Activated CD4-positive, alpha-beta T cell treated with anti-CD3 and anti-CD28 coated beads, Interleukin-10, Interleukin-2, amounts not matched to agents 100 ng/mL and 50 ng/mL, durations not matched to agents 16 hours and 8 hours (primary cell): Measurements from ENCODE around the gene OVOL2.
"Not testable (repeated sequence)": the region's sequence is repeated elsewhere in the genome, so short reads cannot be mapped to it uniquely, and the experiment has no call there.

ENCODE experiments used
- DNase-seq: peaks from one replicate; pipeline ENCODE4 v3.0.0-alpha.2; 2020

Gene OVOL2

GRCh38 chr20:18057101-18057993 lies at the start of gene OVOL2:
Gene OVOL2 (minus strand): TSS chr20:18057916. CDS start chr20:18057634, 282 bp downstream.
- DNase-seq, result no peak

- DNase-seq, result no peak
Measured at GRCh38 chr20:18103497-18103896, 45.8 kb upstream of the OVOL2 start.

- DNase-seq, result no peak
Measured at GRCh38 chr20:18101125-18101810, 43.6 kb upstream of the OVOL2 start.

- DNase-seq, result not testable (repeated sequence)
Measured at GRCh38 chr20:18100569-18100968, 42.9 kb upstream of the OVOL2 start.

- DNase-seq, result no peak
Measured at GRCh38 chr20:18094191-18094590, 36.5 kb upstream of the OVOL2 start.

- DNase-seq, result no peak
Measured at GRCh38 chr20:18093388-18093787, 35.7 kb upstream of the OVOL2 start.

GRCh38 chr20:18092890-18093289 lies 35.2 kb upstream of the OVOL2 start:
- no peak for DNase-seq

GRCh38 chr20:18091623-18092022 lies 33.9 kb upstream of the OVOL2 start:
- DNase-seq, result no peak

- DNase-seq, result no peak
Measured at GRCh38 chr20:18090477-18090876, 32.8 kb upstream of the OVOL2 start.

- DNase-seq, result no peak
Measured at GRCh38 chr20:18090044-18090443, 32.3 kb upstream of the OVOL2 start.

- DNase-seq, result not testable (repeated sequence)
Measured at GRCh38 chr20:18088841-18089240, 31.1 kb upstream of the OVOL2 start.

GRCh38 chr20:18088298-18088697 lies 30.6 kb upstream of the OVOL2 start:
- not testable (repeated sequence) for DNase-seq

- DNase-seq, result no peak
Measured at GRCh38 chr20:18087054-18087453, 29.3 kb upstream of the OVOL2 start.

- DNase-seq, result not testable (repeated sequence)
Measured at GRCh38 chr20:18080836-18081235, 23.1 kb upstream of the OVOL2 start.

GRCh38 chr20:18079756-18080353 lies 22.1 kb upstream of the OVOL2 start:
- DNase-seq, result no peak

- DNase-seq, result no peak
Measured at GRCh38 chr20:18077157-18077556, 19.4 kb upstream of the OVOL2 start.

- no peak for DNase-seq
Measured at GRCh38 chr20:18072532-18072931, 14.8 kb upstream of the OVOL2 start.

- DNase-seq, result no peak
Measured at GRCh38 chr20:18066421-18067333, 9.0 kb upstream of the OVOL2 start.

GRCh38 chr20:18063676-18064075 lies 6.0 kb upstream of the OVOL2 start:
- DNase-seq, result no peak

GRCh38 chr20:18059603-18060002 lies 1.9 kb upstream of the OVOL2 start:
- no peak for DNase-seq

GRCh38 chr20:18058661-18059467 lies 1.1 kb upstream of the OVOL2 start:
- no peak for DNase-seq

- DNase-seq, result no peak
Measured at GRCh38 chr20:18057994-18058349, 256 bp upstream of the OVOL2 start.
